Motor neuron (in vitro differentiated cells): ENCODE measurements around the gene ACER3. TPM values are rescaled to one million over a fixed set of nuclear protein-coding genes. Genes with fewer than 3 reads are reported as not detected.

Source experiments
- ATAC-seq, 8 experiments: fragments of 200-7000 bp; cut with Tn5 transposase; replicated peaks in 6 of 8; 2 replicates each; pipeline ENCODE4 v1.8.0; 2021; ENCODE audit warnings: mild to moderate bottlenecking in 8 of 8, moderate library complexity in 8 of 8
- H3K27ac ChIP-seq, 2 donors: fragments of 250-450 bp; sonication (Bioruptor Pico); 2 replicates each; pipeline ENCODE4 v1.9.0; 2021; ENCODE audit warnings: antibody characterized with exemption in 2 of 2, mild to moderate bottlenecking in 2 of 2, moderate library complexity in 1 of 2
- H3K4me1 ChIP-seq, 2 donors: fragments of 250-450 bp; sonication (Bioruptor Pico); replicated peaks in 1 of 2; 2 replicates each; pipeline ENCODE4 v1.6.1; 2021; ENCODE audit warnings: antibody characterized with exemption in 2 of 2, mild to moderate bottlenecking in 2 of 2, moderate library complexity in 1 of 2
- H3K4me3 ChIP-seq, 5 donors: fragments of 250-450 bp; sonication (Bioruptor Pico); 2 replicates each; pipeline ENCODE4 v1.9.0; 2021; ENCODE audit warnings: antibody characterized with exemption in 5 of 5, mild to moderate bottlenecking in 5 of 5, moderate library complexity in 4 of 5
- WGBS, 10 experiments: fragments of 450-650 bp; shearing (Covaris generic); methylation state at CpG; one replicate each; pipeline ENCODE4 v1.0.0; 2022; 5-methylcytosine and 5-hydroxymethylcytosine counted together
- in situ Hi-C, 9 experiments: fragments of 400-800 bp; cut with MboI; loops; one replicate each; pipeline ENCODE4 v1.15.0; 2021; ENCODE audit warnings: low sequenced_read_pairs in 9 of 9, low pct_unique_long_range_greater_than_20kb in 2 of 9; ENCODE audit not compliant: unreplicated experiment in 9 of 9
- total RNA-seq, 8 experiments: library from RNA; unstranded; fragments of 300-600 nt; gene quantifications; 2 replicates each; pipeline versions ENCODE4 v1.2.3 to v1.2.4, GENCODE V29; 2022

ACER3 gene
- total RNA-seq, 8 experiments from 2014 or later, result 7.1 to 15.8 (median 9.2) TPM

- H3K27ac ChIP-seq, result no peak overlapping the region
- peaks cover 3 to 4% of the 10 kb centered on the region in 2 donors for H3K4me1 ChIP-seq
- no peak overlapping the region for H3K4me3 ChIP-seq
- no peak for ATAC-seq
- in situ Hi-C loops, result loop anchor here in 3 of 9 experiments (5.0 to 25.0 kb wide), 3 partner anchors 107 to 182 kb away; no protein-coding TSS in a partner anchor
- 8 to 94% (median 47%) methylated on average over 1 of the region's 1 CpG; no CpG with 5 or more reads in 1 of the 10 experiments for WGBS, 10 experiments
Measured at GRCh38 chr11:76919467-76919866, 58.7 kb downstream of the ACER3 start.

GRCh38 chr11:76919887-76920746 lies 59.4 kb downstream of the ACER3 start:
- peak; percentile 32 to 88 (median 67) for ATAC-seq
- no peak overlapping the region for H3K4me3 ChIP-seq
- in situ Hi-C loops, result loop anchor here in 3 of 9 experiments (5.0 to 25.0 kb wide), 4 partner anchors 108 to 183 kb away; partner anchors contain the start of gene B3GNT6 (in 1 of the 3)

GRCh38 chr11:76927160-76927559 lies 66.4 kb downstream of the ACER3 start:
- H3K4me3 ChIP-seq, result no peak overlapping the region
- 80 to 100% (median 93%) methylated on average over 2 to 4 of the region's 5 CpGs; no CpG with 5 or more reads in 1 of the 10 experiments for WGBS, 10 experiments
- H3K4me1 ChIP-seq, result no peaks in the 10 kb centered on the region
- H3K27ac ChIP-seq, result no peak overlapping the region
- in situ Hi-C loops, result loop anchor here in 2 of 9 experiments (10.0 to 25.0 kb wide), 2 partner anchors 108 to 110 kb away; partner anchors contain the start of gene B3GNT6 (in 2 of the 2)
- no peak for ATAC-seq

More at GRCh38 chr11:76919887-76920746, 59.4 kb downstream of the ACER3 start:
- peaks cover 3 to 4% of the 10 kb centered on the region in 2 donors for H3K4me1 ChIP-seq
- WGBS, 10 experiments, result 25 to 100% (median 51%) methylated on average over 1 to 5 of the region's 7 CpGs
- no peak overlapping the region for H3K27ac ChIP-seq

- no peaks in the 10 kb centered on the region for H3K4me1 ChIP-seq
- whole genome bisulfite sequencing, 10 experiments, result 61 to 90% (median 81%) methylated on average over 2 to 3 of the region's 3 CpGs
- in situ Hi-C loops, result loop anchor here in 1 of 9 experiments (25.0 kb wide), 1 partner anchor 102 kb away; the partner anchor contains the start of gene B3GNT6
- no peak overlapping the region for H3K27ac ChIP-seq
- H3K4me3 ChIP-seq, result no peak overlapping the region
- no peak for ATAC-seq
Measured at GRCh38 chr11:76935042-76935441, 74.3 kb downstream of the ACER3 start.

GRCh38 chr11:76939219-76939631 lies 78.5 kb downstream of the ACER3 start:
- ATAC-seq, result no peak
- in situ Hi-C loops, result loop anchor here in 1 of 9 experiments (25.0 kb wide), 1 partner anchor 98 kb away; the partner anchor contains the start of gene B3GNT6
- WGBS, 10 experiments, result 55 to 100% (median 90%) methylated on average over 1 to 2 of the region's 2 CpGs; no CpG with 5 or more reads in 2 of the 10 experiments
- H3K4me1 ChIP-seq, result no peaks in the 10 kb centered on the region
- H3K27ac ChIP-seq, result no peak overlapping the region
- no peak overlapping the region for H3K4me3 ChIP-seq

GRCh38 chr11:76944225-76944624 lies 83.5 kb downstream of the ACER3 start:
- Histone ChIP-seq H3K27ac (no peak overlapping the region), H3K4me3 (no peak overlapping the region), H3K4me1 (no peaks in the 10 kb centered on the region)
- ATAC-seq, result no peak
- WGBS, 10 experiments, result 60 to 100% (median 100%) methylated on average over 1 of the region's 1 CpG
- in situ Hi-C loops, result loop anchor here in 1 of 9 experiments (25.0 kb wide), 1 partner anchor 93 kb away; the partner anchor contains the start of gene B3GNT6

- Histone ChIP-seq H3K27ac (no peak overlapping the region), H3K4me3 (no peak overlapping the region), H3K4me1 (no peaks in the 10 kb centered on the region)
- ATAC-seq, result no peak
- in situ Hi-C loops, result loop anchor here in 1 of 9 experiments (25.0 kb wide), 1 partner anchor 91 kb away; the partner anchor contains the start of gene B3GNT6
- 100% methylated on average over 1 of the region's 1 CpG; no CpG with 5 or more reads in 8 of the 10 experiments for WGBS, 10 experiments
Measured at GRCh38 chr11:76946223-76946622, 85.5 kb downstream of the ACER3 start.

- ATAC-seq, result no peak
- H3K4me3 ChIP-seq, result no peak overlapping the region
- in situ Hi-C loops, result loop anchor here in 1 of 9 experiments (25.0 kb wide), 1 partner anchor 90 kb away; the partner anchor contains the start of gene B3GNT6
- H3K27ac ChIP-seq, result no peak overlapping the region
- 75 to 100% (median 100%) methylated on average over 1 of the region's 1 CpG; no CpG with 5 or more reads in 3 of the 10 experiments for WGBS, 10 experiments
- no peaks in the 10 kb centered on the region for H3K4me1 ChIP-seq
Measured at GRCh38 chr11:76947190-76947589, 86.5 kb downstream of the ACER3 start.

GRCh38 chr11:76947800-76948199 lies 87.1 kb downstream of the ACER3 start:
- H3K4me1 ChIP-seq, result no peaks in the 10 kb centered on the region
- in situ Hi-C loops, result loop anchor here in 1 of 9 experiments (25.0 kb wide), 1 partner anchor 90 kb away; the partner anchor contains the start of gene B3GNT6
- ATAC-seq, result no peak
- 79 to 100% (median 97%) methylated on average over 1 to 3 of the region's 3 CpGs; no CpG with 5 or more reads in 2 of the 10 experiments for WGBS, 10 experiments
- H3K27ac ChIP-seq, result no peak overlapping the region
- no peak overlapping the region for H3K4me3 ChIP-seq

- ATAC-seq, result peak in 2 of 8 experiments; percentile 37 to 43
- Histone ChIP-seq H3K27ac (peak overlapping the region in 1 of 2 donors; percentile 41), H3K4me1 (no peaks in the 10 kb centered on the region), H3K4me3 (no peak overlapping the region)
- in situ Hi-C loops, result no loop called here
- 61 to 100% (median 80%) methylated on average over 1 to 3 of the region's 3 CpGs; no CpG with 5 or more reads in 2 of the 10 experiments for WGBS, 10 experiments
Measured at GRCh38 chr11:76955459-76956114, 94.9 kb downstream of the ACER3 start.

GRCh38 chr11:76962583-76963416 lies 102.1 kb downstream of the ACER3 start:
- in situ Hi-C loops, result no loop called here
- 0 to 100% (median 77%) methylated on average over 1 to 3 of the region's 4 CpGs; no CpG with 5 or more reads in 1 of the 10 experiments for WGBS, 10 experiments
- Histone ChIP-seq H3K4me1 (no peaks in the 10 kb centered on the region), H3K27ac (no peak overlapping the region), H3K4me3 (no peak overlapping the region)
- no peak for ATAC-seq
